ENCODE data around the gene PCDHGB7.
"Not testable (repeated sequence)": the region's sequence is repeated elsewhere in the genome, so short reads cannot be mapped to it uniquely, and the experiment has no call there.

PCDHGB7 gene

DNA sequence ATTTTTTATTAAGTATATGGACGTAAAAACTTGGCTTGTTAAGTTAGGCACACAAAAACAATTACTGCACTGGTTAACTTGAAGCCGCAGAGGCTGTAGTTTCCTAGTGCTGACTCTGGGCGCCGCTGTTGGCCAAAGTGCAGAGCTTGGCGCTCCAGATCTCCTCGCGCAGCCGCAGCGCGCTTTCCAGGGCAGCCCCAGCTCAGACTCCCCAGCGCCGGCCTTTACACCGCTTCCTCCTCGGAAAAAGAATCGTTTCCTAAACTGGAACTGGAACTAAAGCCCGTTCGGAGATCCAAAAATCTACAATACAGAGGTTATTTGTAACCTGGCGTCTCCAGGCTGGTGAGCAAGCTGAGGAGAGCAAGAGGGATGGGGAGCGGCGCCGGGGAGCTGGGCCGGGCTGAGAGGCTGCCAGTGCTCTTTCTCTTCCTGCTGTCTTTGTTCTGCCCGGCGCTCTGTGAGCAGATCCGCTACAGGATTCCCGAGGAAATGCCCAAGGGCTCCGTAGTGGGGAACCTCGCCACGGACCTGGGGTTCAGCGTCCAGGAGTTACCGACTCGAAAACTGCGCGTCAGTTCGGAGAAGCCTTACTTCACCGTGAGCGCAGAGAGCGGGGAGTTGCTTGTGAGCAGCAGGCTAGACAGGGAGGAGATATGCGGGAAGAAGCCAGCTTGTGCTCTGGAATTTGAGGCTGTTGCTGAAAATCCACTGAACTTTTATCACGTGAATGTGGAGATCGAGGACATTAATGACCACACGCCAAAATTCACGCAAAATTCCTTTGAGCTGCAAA, 19.5 kb upstream of the PCDHGB7 start, which contains the start of gene PCDHGB5:
TSS of gene PCDHGB5 (plus strand) at position 192 of the 796 bp plus-strand sequence. CDS start at position 373, 181 bp downstream.
- not testable (repeated sequence) for DNase-seq (ENCODE audit: low read depth in 2 of 2)

DNA sequence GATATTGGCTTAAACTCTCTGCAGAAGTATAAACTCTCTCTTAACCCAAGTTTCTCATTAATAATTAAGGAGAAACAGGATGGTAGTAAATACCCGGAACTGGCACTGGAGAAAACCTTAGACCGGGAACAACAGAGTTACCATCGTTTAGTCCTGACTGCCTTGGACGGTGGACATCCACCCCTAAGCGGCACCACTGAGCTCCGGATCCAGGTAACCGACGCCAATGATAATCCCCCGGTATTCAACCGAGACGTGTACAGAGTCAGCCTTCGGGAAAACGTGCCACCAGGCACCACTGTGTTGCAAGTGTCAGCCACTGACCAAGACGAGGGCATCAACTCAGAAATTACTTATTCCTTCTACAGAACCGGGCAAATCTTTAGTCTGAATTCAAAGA, 18.9 kb upstream of the PCDHGB7 start:
- no peak for DNase-seq (ENCODE audit: low read depth in 2 of 2)

DNA sequence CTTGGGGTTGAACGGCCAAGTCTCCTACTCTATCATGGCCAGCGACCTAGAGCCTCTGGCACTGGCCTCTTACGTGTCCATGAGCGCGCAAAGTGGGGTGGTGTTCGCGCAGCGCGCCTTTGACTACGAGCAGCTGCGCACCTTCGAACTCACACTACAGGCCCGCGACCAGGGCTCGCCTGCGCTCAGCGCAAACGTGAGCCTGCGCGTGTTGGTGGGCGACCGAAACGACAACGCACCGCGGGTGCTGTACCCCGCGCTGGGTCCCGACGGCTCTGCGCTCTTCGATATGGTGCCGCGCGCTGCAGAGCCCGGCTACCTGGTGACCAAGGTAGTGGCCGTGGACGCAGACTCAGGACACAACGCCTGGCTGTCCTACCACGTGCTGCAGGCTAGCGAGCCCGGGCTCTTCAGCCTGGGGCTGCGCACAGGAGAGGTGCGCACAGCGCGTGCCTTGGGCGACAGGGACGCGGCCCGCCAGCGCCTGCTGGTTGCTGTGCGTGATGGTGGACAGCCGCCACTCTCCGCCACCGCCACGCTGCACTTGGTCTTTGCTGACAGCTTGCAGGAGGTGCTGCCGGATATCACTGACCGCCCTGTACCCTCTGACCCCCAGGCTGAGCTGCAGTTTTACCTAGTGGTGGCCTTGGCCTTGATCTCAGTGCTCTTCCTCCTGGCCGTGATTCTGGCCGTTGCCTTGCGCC, 17.8 kb upstream of the PCDHGB7 start:
- DNase-seq (ENCODE audit: low read depth in 2 of 2): no peak

GRCh38 chr5:141402553-141403243, 14.8 kb upstream of the PCDHGB7 start, which contains the start of gene PCDHGA9:
TSS of gene PCDHGA9 (plus strand) at chr5:141402778. CDS start at chr5:141402953, 175 bp downstream.
- DNase-seq (ENCODE audit: low read depth in 2 of 2): no peak

GRCh38 chr5:141403387-141403786, 14.1 kb upstream of the PCDHGB7 start:
- DNase-seq (ENCODE audit: low read depth in 2 of 2): no peak

- DNase-seq (ENCODE audit: low read depth in 2 of 2): not testable (repeated sequence)
These were observed 9.5 kb upstream of the PCDHGB7 start, which contains the start of gene PCDHGB6 for GRCh38 chr5:141407790-141408505. TSS of gene PCDHGB6 (plus strand) at chr5:141408021. CDS start at chr5:141408203, 182 bp downstream.

- DNase-seq (ENCODE audit: low read depth in 2 of 2): no peak
These were observed 7.7 kb upstream of the PCDHGB7 start for GRCh38 chr5:141409598-141410306.

DNA sequence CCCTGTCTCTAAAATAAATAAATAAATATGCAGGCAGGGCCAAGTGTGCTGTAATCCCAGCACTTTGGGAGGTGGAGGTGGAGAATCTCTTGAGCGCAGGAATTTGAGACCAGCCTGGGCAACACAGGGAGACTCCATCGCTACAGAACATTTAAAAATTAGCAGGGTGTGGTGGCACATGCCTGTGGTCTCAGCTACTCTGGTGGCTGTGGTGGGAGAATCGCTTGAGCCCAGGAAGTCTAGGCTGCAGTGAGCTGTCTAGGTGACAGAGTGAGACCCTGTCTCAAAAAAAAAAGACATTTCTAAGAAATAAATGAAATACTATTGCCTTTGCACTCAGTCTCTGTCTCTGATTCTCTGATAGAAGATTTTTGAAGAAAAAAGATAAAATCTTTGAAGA, 5.9 kb upstream of the PCDHGB7 start:
- DNase-seq (ENCODE audit: low read depth in 2 of 2): no peak

GRCh38 chr5:141412854-141413539, 4.5 kb upstream of the PCDHGB7 start, which contains the start of gene PCDHGA10:
TSS of gene PCDHGA10 (plus strand) at chr5:141412987. CDS start at chr5:141413176, 189 bp downstream.
- DNase-seq (ENCODE audit: low read depth in 2 of 2): no peak

GRCh38 chr5:141413540-141414069, 3.9 kb upstream of the PCDHGB7 start:
- no peak for DNase-seq (ENCODE audit: low read depth in 2 of 2)

GRCh38 chr5:141414548-141415274, 2.8 kb upstream of the PCDHGB7 start:
- not testable (repeated sequence) for DNase-seq (ENCODE audit: low read depth in 2 of 2)

- not testable (repeated sequence) for DNase-seq (ENCODE audit: low read depth in 2 of 2)
These were observed 2.2 kb upstream of the PCDHGB7 start for GRCh38 chr5:141415275-141415618.

DNA sequence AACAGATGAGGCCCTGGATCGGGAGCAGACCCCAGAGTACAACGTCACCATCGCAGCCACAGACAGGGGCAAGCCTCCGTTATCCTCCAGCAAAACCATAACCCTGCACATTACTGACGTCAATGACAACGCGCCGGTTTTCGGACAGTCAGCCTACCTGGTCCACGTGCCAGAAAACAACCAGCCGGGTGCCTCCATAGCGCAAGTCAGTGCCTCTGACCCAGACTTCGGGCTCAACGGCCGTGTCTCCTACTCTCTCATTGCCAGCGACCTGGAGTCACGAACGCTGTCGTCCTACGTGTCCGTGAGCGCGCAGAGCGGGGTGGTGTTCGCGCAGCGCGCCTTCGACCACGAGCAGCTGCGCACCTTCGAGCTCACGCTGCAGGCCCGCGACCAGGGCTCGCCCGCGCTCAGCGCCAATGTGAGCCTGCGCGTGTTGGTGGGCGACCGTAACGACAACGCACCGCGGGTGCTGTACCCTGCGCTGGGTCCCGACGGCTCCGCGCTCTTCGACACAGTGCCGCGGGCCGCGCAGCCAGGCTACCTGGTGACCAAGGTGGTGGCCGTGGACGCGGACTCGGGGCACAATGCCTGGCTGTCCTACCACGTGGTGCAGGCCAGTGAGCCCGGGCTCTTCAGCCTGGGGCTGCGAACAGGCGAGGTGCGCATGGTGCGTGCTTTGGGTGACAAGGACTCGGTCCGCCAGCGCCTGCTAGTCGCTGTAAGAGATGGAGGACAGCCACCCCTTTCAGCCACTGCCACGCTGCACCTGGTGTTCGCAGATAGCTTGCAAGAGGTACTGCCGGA, 1.8 kb downstream of the PCDHGB7 start:
- no peak for DNase-seq (ENCODE audit: low read depth in 2 of 2)

- DNase-seq (ENCODE audit: low read depth in 2 of 2): no peak
These were observed 3.5 kb downstream of the PCDHGB7 start, which contains the start of gene PCDHGA11 for GRCh38 chr5:141420855-141421488. TSS of gene PCDHGA11 (plus strand) at chr5:141421051. CDS start at chr5:141421228, 177 bp downstream.

GRCh38 chr5:141421489-141421855, 4.0 kb downstream of the PCDHGB7 start:
- DNase-seq (ENCODE audit: low read depth in 2 of 2): no peak

DNA sequence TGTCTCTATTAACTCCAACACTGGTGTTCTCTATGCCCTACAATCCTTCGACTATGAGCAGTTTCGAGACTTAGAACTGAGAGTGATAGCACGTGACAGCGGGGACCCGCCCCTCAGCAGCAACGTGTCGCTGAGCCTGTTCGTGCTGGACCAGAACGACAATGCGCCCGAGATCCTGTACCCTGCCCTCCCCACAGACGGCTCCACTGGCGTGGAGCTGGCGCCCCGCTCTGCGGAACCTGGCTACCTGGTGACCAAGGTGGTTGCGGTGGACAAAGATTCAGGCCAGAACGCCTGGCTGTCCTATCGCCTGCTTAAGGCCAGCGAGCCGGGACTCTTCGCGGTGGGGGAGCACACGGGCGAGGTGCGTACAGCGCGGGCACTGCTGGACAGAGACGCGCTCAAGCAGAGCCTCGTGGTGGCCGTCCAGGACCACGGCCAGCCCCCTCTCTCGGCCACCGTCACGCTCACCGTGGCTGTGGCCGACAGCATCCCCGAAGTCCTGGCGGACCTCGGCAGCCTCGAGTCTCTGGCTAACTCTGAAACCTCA, 5.3 kb downstream of the PCDHGB7 start:
- no peak for DNase-seq (ENCODE audit: low read depth in 2 of 2)

- no peak for DNase-seq (ENCODE audit: low read depth in 2 of 2)
These were observed 10.4 kb downstream of the PCDHGB7 start for GRCh38 chr5:141427783-141428426.
